ENCODE data around the gene MXRA5. TPM values are rescaled to one million over a fixed set of nuclear protein-coding genes. Genes with fewer than 3 reads are reported as not detected.
"Not testable (repeated sequence)": the region's sequence is repeated elsewhere in the genome, so short reads cannot be mapped to it uniquely, and the experiment has no call there.

Gene MXRA5
- total RNA-seq, 4 donors from 2014 or later, result 1.3 to 3.9 (median 3.2) TPM

DNA sequence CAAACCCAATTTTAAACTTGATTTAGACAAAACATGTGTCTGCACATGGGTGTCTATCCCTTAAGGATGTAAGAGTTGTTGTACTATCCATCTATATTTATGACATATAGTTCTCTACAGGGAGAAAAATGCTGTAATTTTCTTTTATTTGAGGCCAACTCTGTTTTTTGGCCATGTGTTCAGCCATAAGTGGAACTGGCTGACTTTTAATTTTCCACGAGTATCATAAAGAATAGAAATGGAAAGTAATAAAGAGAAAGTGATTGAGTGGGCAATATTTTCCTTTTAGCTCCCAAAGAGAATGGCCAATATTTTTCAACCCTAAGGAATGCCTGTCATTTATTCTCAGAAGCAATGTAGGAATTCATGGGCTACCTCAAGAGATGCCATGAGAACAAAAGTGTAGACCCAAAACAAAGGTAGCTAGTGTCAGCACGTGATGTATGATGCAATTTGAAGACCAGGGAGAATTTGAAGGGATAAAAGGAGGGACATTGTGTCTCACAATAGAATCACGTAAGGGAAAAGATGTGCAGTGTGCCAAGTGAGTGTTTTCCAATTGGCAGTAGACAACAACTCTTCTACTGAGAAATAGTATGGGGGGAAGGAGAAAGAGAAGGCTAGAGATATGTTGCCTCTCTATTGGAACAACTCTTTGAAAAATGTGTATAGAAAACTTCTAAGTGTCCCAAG is 27.8 kb upstream of the MXRA5 start:
- intact Hi-C loops (cut with DNase I), result no loop called here
- Histone ChIP-seq H3K36me3 (no peaks in the 10 kb centered on the region), H3K9me3 (no peaks in the 10 kb centered on the region), H3K27me3 (no peaks in the 10 kb centered on the region), H3K4me1 (no peaks in the 10 kb centered on the region), H3K4me3 (no peak overlapping the region), H3K27ac (replicated peaks in 1 of 4) (no peak overlapping the region)
- no peak for DNase-seq (ENCODE audit: extremely low spot score)
- TF ChIP-seq EP300 (IDR thresholded peaks at IDR 0.05) (no peak), CTCF (IDR thresholded peaks at IDR 0.05) (no peak), POLR2A (IDR thresholded peaks at IDR 0.05; ENCODE audit: low read depth) (no peak), POLR2AphosphoS5 (IDR thresholded peaks at IDR 0.05) (no peak)
- WGBS, result 75% methylated on average over 3 of the region's 3 CpGs

DNA sequence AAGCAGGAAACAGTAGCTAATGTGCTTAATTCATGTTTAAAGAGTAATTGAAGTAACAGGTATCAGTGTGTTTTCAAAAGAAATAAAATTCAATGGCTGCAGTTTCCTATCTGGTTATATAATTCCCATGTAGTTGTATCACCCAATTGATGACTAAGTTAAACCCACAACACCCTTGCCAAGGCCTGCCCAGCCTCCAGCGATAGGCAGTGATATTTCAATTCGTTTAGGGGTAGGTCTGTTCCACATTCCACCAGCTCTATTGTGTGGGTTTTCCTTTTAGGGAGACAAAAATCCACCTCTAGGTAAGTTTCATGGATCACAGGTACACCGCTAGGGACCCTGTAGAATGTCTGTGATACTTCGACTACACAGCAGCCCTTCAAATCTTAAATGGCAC is 24.7 kb upstream of the MXRA5 start:
- intact Hi-C loops (cut with DNase I), result no loop called here
- 91% methylated on average over 4 of the region's 4 CpGs for WGBS
- TF ChIP-seq EP300 (IDR thresholded peaks at IDR 0.05) (no peak), CTCF (IDR thresholded peaks at IDR 0.05) (no peak), POLR2A (IDR thresholded peaks at IDR 0.05; ENCODE audit: low read depth) (no peak), POLR2AphosphoS5 (IDR thresholded peaks at IDR 0.05) (no peak)
- Histone ChIP-seq H3K36me3 (no peaks in the 10 kb centered on the region), H3K4me3 (no peak overlapping the region), H3K9me3 (no peaks in the 10 kb centered on the region), H3K4me1 (no peaks in the 10 kb centered on the region), H3K27me3 (no peaks in the 10 kb centered on the region), H3K27ac (replicated peaks in 1 of 4) (no peak overlapping the region)
- no peak for DNase-seq (ENCODE audit: extremely low spot score)

GRCh38 chrX:3370656-3371055 is 24.2 kb upstream of the MXRA5 start:
- no peaks in the 10 kb centered on the region for H3K27me3 ChIP-seq
- TF ChIP-seq CTCF (IDR thresholded peaks at IDR 0.05) (no peak), EP300 (IDR thresholded peaks at IDR 0.05) (no peak), POLR2A (IDR thresholded peaks at IDR 0.05; ENCODE audit: low read depth) (no peak), POLR2AphosphoS5 (IDR thresholded peaks at IDR 0.05) (no peak)
- H3K4me1 ChIP-seq, result no peaks in the 10 kb centered on the region
- intact Hi-C loops (cut with DNase I), result no loop called here
- DNase-seq (ENCODE audit: extremely low spot score), result no peak
- no peak overlapping the region for H3K4me3 ChIP-seq
- WGBS, result 32% methylated on average over 3 of the region's 3 CpGs
- H3K27ac ChIP-seq (replicated peaks in 1 of 4), result no peak overlapping the region
- H3K9me3 ChIP-seq, result no peaks in the 10 kb centered on the region
- no peaks in the 10 kb centered on the region for H3K36me3 ChIP-seq

- WGBS, result 71% methylated on average over 4 of the region's 4 CpGs
- intact Hi-C loops (cut with DNase I), result no loop called here
- Histone ChIP-seq H3K4me3 (no peak overlapping the region), H3K36me3 (no peaks in the 10 kb centered on the region), H3K27ac (replicated peaks in 1 of 4) (no peak overlapping the region), H3K9me3 (no peaks in the 10 kb centered on the region), H3K27me3 (no peaks in the 10 kb centered on the region), H3K4me1 (no peaks in the 10 kb centered on the region)
- no peak for TF ChIP-seq CTCF (IDR thresholded peaks at IDR 0.05)
- TF ChIP-seq POLR2A (IDR thresholded peaks at IDR 0.05; ENCODE audit: low read depth), result no peak
- no peak for TF ChIP-seq POLR2AphosphoS5 (IDR thresholded peaks at IDR 0.05)
- TF ChIP-seq EP300 (IDR thresholded peaks at IDR 0.05), result no peak
- no peak for DNase-seq (ENCODE audit: extremely low spot score)
These were observed 16.5 kb upstream of the MXRA5 start for GRCh38 chrX:3362956-3363355.

- H3K27ac ChIP-seq (replicated peaks in 1 of 4), result no peak overlapping the region
- no peaks in the 10 kb centered on the region for H3K36me3 ChIP-seq
- DNase-seq (ENCODE audit: extremely low spot score), result no peak
- H3K27me3 ChIP-seq, result no peaks in the 10 kb centered on the region
- no peaks in the 10 kb centered on the region for H3K4me1 ChIP-seq
- no peak overlapping the region for H3K4me3 ChIP-seq
- 77% methylated on average over 14 of the region's 14 CpGs for WGBS
- H3K9me3 ChIP-seq, result no peaks in the 10 kb centered on the region
- TF ChIP-seq POLR2A (IDR thresholded peaks at IDR 0.05; ENCODE audit: low read depth) (no peak), EP300 (IDR thresholded peaks at IDR 0.05) (no peak), POLR2AphosphoS5 (IDR thresholded peaks at IDR 0.05) (no peak), CTCF (IDR thresholded peaks at IDR 0.05) (no peak)
- intact Hi-C loops (cut with DNase I), result no loop called here
These were observed 14.4 kb upstream of the MXRA5 start for GRCh38 chrX:3360881-3361280.

GRCh38 chrX:3352741-3353140 is 6.3 kb upstream of the MXRA5 start:
- H3K27ac ChIP-seq (replicated peaks in 1 of 4); DNase-seq (ENCODE audit: extremely low spot score); H3K4me3 ChIP-seq; intact Hi-C loops (cut with DNase I); H3K36me3 ChIP-seq; H3K4me1 ChIP-seq; H3K9me3 ChIP-seq; H3K27me3 ChIP-seq: not testable (repeated sequence)
- WGBS, result 70% methylated on average over 3 of the region's 3 CpGs
